Gastrocnemius medialis (tissue), 4 donors: ENCODE data around the gene PLGRKT. TPM values are rescaled to one million over a fixed set of nuclear protein-coding genes. Genes with fewer than 3 reads are reported as not detected.
"Not testable (repeated sequence)": the region's sequence is repeated elsewhere in the genome, so short reads cannot be mapped to it uniquely, and the experiment has no call there.

Experiments
- ATAC-seq, 2 donors: fragments of 150-250 bp; one replicate each; pipeline ENCODE4 v1.9.1; 2016
- DNase-seq, 2 donors: peaks; one replicate each; pipeline ENCODE4 v3.0.0-alpha.2; 2019
- H3K27ac ChIP-seq, 4 donors: fragments of 200-600 bp; sonication (generic); 1 replicate in 1 of 4; 2 replicates in 3 of 4; pipeline ENCODE4 v1.5.1; 2016 to 2018; ENCODE audit warnings: mild to moderate bottlenecking in 2 of 4, moderate library complexity in 1 of 4
- H3K27me3 ChIP-seq, 3 donors: fragments of 200-600 bp; sonication (generic) in 2 of 3; 1 replicate in 1 of 3; 2 replicates in 2 of 3; pipeline versions ENCODE4 v1.5.1 to v1.6.0; 2016 to 2019; ENCODE audit warnings: mild to moderate bottlenecking in 1 of 3, moderate library complexity in 1 of 3
- H3K36me3 ChIP-seq, 2 donors: fragments of 200-600 bp; sonication (generic) in 1 of 2; one replicate each; pipeline ENCODE4 v1.5.1; 2017 to 2018
- H3K4me1 ChIP-seq, 2 donors: fragments of 200-600 bp; sonication (generic) in 1 of 2; one replicate each; pipeline ENCODE4 v1.5.1; 2016 to 2017; ENCODE audit warnings: mild to moderate bottlenecking in 2 of 2
- H3K4me3 ChIP-seq, 4 donors: fragments of 200-600 bp; sonication (generic) in 3 of 4; 1 replicate in 1 of 4; 2 replicates in 3 of 4; pipeline ENCODE4 v1.5.1; 2016 to 2019; ENCODE audit warnings: mild to moderate bottlenecking in 2 of 4
- H3K9me3 ChIP-seq, 3 donors: fragments of 200-600 bp; sonication (generic) in 2 of 3; 1 replicate in 1 of 3; 2 replicates in 2 of 3; pipeline ENCODE4 v1.5.1; 2016 to 2019
- POLR2A ChIP-seq, 2 donors: fragments of 450-650 bp; IDR thresholded peaks; one replicate each; pipeline ENCODE4 v1.6.1; 2017; ENCODE audit warnings: antibody characterized with exemption in 2 of 2, mild to moderate bottlenecking in 2 of 2, moderate library complexity in 2 of 2
- in situ Hi-C, 4 donors: fragments of 200-750 bp; cut with MboI; loops; one replicate each; pipeline versions ENCODE4 v1.15.0 to v1.8.0; 2017; ENCODE audit warnings: low sequenced_read_pairs in 4 of 4
- intact Hi-C: fragments of 100-400 bp; cut with DNase I; formaldehyde crosslinking; loops from one replicate; pipeline ENCODE4 v1.15.1; 2023; ENCODE audit warnings: low total_unique reads
- total RNA-seq, 4 donors: library from RNA; depleted of rRNA; stranded (reverse); fragments of >200 nt; gene quantifications; one replicate each; pipeline versions ENCODE4 v1.1.0 to v1.2.3, GENCODE V29; 2016
- TF ChIP-seq, protein P1 (sequence below), 5 experiments: fragments of 450-650 bp in 3 of 5; fragments of 200-600 bp in 2 of 5; sonication (generic) in 2 of 5; IDR thresholded peaks in 4 of 5; conservative IDR thresholded peaks in 1 of 5; 1 replicate in 4 of 5; 2 replicates in 1 of 5; pipeline ENCODE4 v1.5.1; 2016 to 2019; ENCODE audit warnings: antibody characterized with exemption in 5 of 5, mild to moderate bottlenecking in 3 of 5, moderate library complexity in 3 of 5

Gene PLGRKT
- total RNA-seq, 4 donors from 2014 or later: 12.3 to 38.1 (median 15.1) TPM

DNA sequence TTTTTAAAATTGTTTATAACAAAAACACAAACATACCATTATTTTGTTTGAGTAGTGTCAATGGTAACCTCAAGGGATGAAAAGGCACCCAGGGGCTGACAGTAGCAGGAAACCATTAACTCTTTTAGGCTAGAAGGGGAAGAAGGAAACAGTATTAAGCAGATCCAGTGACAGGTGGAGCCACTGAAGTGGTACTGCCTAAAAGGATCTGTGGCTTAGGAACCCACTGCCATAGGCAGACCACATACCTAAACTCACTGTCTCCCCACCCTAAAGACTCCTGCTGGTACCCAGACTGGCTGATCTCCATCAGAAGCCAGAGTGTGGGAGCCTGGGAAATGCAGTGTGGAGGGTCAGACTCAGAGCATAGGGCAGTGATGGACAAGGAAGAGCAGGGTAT, 111.5 kb downstream of the PLGRKT start:
- TF ChIP-seq, protein P1, sequence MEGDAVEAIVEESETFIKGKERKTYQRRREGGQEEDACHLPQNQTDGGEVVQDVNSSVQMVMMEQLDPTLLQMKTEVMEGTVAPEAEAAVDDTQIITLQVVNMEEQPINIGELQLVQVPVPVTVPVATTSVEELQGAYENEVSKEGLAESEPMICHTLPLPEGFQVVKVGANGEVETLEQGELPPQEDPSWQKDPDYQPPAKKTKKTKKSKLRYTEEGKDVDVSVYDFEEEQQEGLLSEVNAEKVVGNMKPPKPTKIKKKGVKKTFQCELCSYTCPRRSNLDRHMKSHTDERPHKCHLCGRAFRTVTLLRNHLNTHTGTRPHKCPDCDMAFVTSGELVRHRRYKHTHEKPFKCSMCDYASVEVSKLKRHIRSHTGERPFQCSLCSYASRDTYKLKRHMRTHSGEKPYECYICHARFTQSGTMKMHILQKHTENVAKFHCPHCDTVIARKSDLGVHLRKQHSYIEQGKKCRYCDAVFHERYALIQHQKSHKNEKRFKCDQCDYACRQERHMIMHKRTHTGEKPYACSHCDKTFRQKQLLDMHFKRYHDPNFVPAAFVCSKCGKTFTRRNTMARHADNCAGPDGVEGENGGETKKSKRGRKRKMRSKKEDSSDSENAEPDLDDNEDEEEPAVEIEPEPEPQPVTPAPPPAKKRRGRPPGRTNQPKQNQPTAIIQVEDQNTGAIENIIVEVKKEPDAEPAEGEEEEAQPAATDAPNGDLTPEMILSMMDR (IDR thresholded peaks at IDR 0.05 in 4 of 5, conservative IDR thresholded peaks at IDR 0.05 in 1 of 5): no peak
- no peak for TF ChIP-seq POLR2A (IDR thresholded peaks at IDR 0.05)
- Histone ChIP-seq H3K9me3 (no peaks in the 10 kb centered on the region), H3K4me1 (no peaks in the 10 kb centered on the region), H3K27ac (no peak overlapping the region), H3K27me3 (no peaks in the 10 kb centered on the region), H3K4me3 (no peak overlapping the region), H3K36me3 (no peaks in the 10 kb centered on the region)
- intact Hi-C loops (no loop called here), in situ Hi-C loops (no loop called here)
- no peak for DNase-seq
- no peak for ATAC-seq

DNA sequence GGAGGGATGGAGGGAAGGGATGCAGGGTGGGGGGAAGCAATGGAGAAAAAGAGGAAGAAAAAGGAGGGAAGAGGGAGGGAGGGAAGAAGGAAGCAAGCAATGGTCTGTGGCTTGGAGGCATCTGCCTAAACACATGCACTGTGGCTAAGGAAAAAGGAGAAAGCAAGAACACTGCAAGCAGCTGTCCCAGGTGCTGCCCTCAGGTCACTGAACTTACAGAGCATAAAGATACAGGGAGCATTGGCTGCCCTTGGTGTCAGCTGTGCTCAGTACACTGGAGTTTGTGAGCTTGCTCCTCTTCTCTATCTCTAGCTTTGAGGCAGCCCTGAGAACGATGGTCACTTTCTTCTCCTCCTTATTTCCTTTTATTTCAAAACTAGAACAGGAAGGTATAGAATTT, 116.1 kb downstream of the PLGRKT start:
- H3K27me3 ChIP-seq, H3K4me3 ChIP-seq, DNase-seq, intact Hi-C loops, H3K9me3 ChIP-seq, H3K36me3 ChIP-seq, H3K4me1 ChIP-seq, ATAC-seq, H3K27ac ChIP-seq, in situ Hi-C loops: not testable (repeated sequence)

DNA sequence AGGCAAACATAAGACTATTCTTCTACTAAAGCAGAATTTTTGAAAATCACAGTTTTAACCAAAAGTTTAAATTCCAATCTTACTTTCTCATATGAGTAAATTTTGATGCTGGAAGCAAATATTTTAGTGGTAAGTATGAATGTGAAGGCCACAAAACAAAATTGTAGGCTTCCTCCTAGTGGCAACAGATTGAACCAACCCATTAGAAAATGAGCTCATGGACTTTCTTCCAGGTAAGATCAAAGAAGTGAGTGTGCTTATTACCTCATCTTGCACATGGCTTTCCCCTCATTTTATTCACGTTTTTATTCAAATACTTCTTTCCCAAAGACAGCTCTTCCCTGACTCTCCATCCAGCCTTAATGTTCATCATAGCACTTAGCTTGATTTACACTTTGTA, 116.7 kb downstream of the PLGRKT start:
- Histone ChIP-seq H3K27ac (no peak overlapping the region), H3K4me1 (no peaks in the 10 kb centered on the region), H3K9me3 (peaks cover 0 to 3% (median 0%) of the 10 kb centered on the region in 3 donors), H3K36me3 (no peaks in the 10 kb centered on the region), H3K27me3 (no peaks in the 10 kb centered on the region), H3K4me3 (no peak overlapping the region)
- in situ Hi-C loops (no loop called here), intact Hi-C loops (no loop called here)
- ATAC-seq (no peak), DNase-seq (no peak)
- TF ChIP-seq, protein P1 (IDR thresholded peaks at IDR 0.05 in 4 of 5, conservative IDR thresholded peaks at IDR 0.05 in 1 of 5): no peak
- no peak for TF ChIP-seq POLR2A (IDR thresholded peaks at IDR 0.05)

DNA sequence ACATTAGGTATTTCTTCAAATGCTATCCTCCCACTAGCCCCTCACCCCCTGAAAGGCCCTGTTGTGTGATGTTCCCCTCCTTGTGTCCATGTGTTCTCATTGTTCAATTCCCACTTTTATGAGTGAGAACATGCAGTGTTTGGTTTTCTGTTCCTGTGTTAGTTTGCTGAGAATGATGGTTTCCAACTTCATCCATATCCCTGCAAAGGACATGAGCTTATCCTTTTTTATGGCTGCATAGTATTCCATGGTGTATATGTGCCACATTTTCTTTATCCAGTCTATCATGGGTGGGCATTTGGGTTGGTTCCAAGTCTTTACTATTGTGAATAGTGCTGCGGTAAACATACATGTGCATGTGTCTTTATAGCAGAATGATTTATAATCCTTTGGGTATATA, 121.3 kb downstream of the PLGRKT start:
- H3K4me1 ChIP-seq, intact Hi-C loops, in situ Hi-C loops: not testable (repeated sequence)

DNA sequence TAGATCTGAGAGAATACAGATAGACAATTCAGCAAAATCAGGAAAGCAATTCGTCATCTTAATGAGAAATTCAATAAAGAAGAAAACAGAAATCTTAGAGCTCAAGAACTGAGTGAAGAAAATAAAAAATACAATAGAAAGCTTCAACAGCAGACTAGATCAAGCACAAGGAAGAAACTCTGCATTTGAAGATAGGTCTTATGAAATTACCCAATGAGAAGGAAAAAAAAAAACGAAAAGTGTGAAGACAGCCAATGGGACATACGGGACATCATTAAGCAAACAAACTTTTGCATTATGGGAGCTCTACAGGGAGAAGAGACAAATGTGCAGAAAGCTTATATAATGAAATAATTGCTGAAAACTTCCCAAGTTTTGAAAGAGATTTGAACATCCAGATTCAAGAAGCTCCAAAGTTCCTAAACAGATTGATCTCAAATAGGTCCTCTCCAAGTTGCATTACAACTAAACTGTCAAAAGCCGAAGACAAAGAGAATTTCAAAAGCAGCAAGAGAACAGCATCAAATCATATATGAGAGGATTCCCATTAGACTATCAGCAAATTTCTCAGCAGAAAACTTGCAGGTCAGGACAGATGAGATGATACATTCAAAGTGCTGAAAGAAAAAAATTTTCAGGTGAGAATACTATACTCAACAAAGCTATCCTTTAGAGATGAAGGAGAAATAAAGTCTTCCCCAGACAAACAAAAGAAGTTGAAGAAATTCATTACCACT, 122.4 kb downstream of the PLGRKT start:
- ATAC-seq: no peak
- Histone ChIP-seq H3K27me3 (no peaks in the 10 kb centered on the region), H3K27ac (no peak overlapping the region), H3K4me3 (no peak overlapping the region), H3K9me3 (peaks cover 0 to 10% (median 0%) of the 10 kb centered on the region in 3 donors), H3K4me1 (no peaks in the 10 kb centered on the region), H3K36me3 (no peaks in the 10 kb centered on the region)
- no peak for DNase-seq
- TF ChIP-seq POLR2A (IDR thresholded peaks at IDR 0.05): no peak
- TF ChIP-seq, protein P1 (IDR thresholded peaks at IDR 0.05 in 4 of 5, conservative IDR thresholded peaks at IDR 0.05 in 1 of 5): no peak
- in situ Hi-C loops (no loop called here), intact Hi-C loops (no loop called here)

More for the DNA sequence above, 121.3 kb downstream of the PLGRKT start:
- not testable (repeated sequence) for H3K9me3 ChIP-seq, H3K4me3 ChIP-seq, H3K27ac ChIP-seq, ATAC-seq, H3K36me3 ChIP-seq, H3K27me3 ChIP-seq, DNase-seq

DNA sequence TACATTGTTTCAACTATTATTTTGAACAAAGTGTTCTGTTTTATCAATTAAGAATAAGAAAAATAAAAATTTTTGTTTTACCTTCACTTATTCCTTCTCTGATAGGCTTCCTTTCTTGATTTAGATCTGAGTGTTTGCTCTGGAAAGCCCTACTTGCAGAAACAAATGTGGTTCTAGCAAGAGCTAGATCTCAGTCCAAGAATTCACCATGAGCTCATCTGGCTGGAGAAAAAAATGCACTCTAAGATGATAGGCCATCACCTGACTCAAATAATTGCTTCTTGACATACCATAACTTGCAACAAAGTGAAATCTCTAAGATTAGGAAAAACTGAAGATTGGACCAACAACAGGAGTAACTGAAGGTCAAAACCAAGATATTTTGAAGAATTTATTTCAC, 126.9 kb downstream of the PLGRKT start:
- in situ Hi-C loops: no loop called here
- intact Hi-C loops: no loop called here
- Histone ChIP-seq H3K27me3 (no peaks in the 10 kb centered on the region), H3K9me3 (peaks cover 0 to 5% (median 0%) of the 10 kb centered on the region in 3 donors), H3K4me3 (no peak overlapping the region), H3K36me3 (no peaks in the 10 kb centered on the region), H3K27ac (no peak overlapping the region), H3K4me1 (no peaks in the 10 kb centered on the region)
- ATAC-seq (no peak), DNase-seq (no peak)
- TF ChIP-seq, protein P1 (IDR thresholded peaks at IDR 0.05 in 4 of 5, conservative IDR thresholded peaks at IDR 0.05 in 1 of 5): no peak
- TF ChIP-seq POLR2A (IDR thresholded peaks at IDR 0.05): no peak
